Activated CD4-positive, alpha-beta T cell treated with anti-CD3 and anti-CD28 coated beads for 1 hour (primary cell): ENCODE measurements around the gene ZC2HC1C.
"Not testable (repeated sequence)": the region's sequence is repeated elsewhere in the genome, so short reads cannot be mapped to it uniquely, and the experiment has no call there.

Experiments
- DNase-seq: peaks from one replicate; pipeline ENCODE4 v3.0.0-alpha.2; 2020

Gene ZC2HC1C

DNA sequence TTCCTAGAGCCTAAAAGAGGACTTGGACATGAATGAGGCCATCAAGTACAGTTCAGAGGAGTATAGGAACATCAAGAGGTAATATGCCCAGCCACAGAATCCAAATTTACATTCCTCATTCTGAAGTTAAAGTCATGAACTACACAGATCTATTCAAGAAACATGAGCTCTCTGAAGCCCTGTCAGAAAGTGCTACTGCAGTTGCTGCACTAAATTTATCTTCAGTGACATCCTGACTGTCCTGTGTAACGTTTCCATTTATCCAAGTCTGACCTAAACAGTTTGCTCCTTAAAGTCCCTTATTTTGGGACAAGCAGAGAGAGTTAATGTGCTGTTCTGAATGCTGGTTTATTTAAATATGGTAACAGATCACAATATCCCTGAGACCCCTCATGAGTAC is 29.2 kb downstream of the ZC2HC1C start:
- DNase-seq = no peak

- DNase-seq = no peak
These were observed 32.0 kb downstream of the ZC2HC1C start for GRCh38 chr14:75101491-75101890.

DNA sequence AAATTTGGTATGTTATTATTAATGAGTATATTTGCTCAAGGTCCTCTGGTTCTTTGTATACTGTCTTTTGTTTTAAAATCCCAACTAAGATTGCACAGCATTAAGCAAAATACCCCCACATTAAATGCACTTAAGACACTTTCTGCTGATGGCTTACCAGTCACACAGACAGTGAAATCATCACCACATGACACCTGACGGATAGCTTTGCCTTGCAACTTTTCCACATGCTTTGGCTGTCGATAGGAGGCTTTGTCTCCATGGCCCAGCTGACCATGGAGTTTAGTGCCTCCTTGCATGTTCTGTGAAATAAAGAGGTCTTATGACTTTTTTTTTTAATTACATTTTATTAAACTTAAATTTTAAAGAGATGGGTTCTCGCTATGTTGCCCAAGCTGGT is 37.7 kb downstream of the ZC2HC1C start:
- DNase-seq = no peak

DNA sequence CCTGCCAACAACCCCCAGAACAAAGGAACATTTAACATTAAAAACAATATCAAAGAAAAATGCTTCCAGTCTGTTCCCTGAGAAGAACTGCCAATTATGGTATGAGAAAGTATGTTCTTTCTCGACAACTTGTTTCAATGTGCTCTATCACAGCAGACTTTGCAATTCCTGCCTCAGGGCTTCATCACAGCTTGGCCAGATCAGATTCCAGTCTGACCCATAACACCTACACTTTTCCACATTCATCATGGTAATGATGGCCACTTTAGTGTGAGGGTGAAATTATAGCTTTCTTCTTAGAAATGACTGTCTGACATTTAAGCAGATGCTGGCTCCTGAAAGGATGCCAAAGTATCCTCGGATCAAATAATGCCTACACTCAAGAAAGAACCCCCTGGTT is 40.4 kb downstream of the ZC2HC1C start:
- no peak for DNase-seq

- DNase-seq = no peak
These were observed 44.6 kb downstream of the ZC2HC1C start for GRCh38 chr14:75113932-75114539.

GRCh38 chr14:75119056-75119455 is 49.6 kb downstream of the ZC2HC1C start:
- DNase-seq = no peak

DNA sequence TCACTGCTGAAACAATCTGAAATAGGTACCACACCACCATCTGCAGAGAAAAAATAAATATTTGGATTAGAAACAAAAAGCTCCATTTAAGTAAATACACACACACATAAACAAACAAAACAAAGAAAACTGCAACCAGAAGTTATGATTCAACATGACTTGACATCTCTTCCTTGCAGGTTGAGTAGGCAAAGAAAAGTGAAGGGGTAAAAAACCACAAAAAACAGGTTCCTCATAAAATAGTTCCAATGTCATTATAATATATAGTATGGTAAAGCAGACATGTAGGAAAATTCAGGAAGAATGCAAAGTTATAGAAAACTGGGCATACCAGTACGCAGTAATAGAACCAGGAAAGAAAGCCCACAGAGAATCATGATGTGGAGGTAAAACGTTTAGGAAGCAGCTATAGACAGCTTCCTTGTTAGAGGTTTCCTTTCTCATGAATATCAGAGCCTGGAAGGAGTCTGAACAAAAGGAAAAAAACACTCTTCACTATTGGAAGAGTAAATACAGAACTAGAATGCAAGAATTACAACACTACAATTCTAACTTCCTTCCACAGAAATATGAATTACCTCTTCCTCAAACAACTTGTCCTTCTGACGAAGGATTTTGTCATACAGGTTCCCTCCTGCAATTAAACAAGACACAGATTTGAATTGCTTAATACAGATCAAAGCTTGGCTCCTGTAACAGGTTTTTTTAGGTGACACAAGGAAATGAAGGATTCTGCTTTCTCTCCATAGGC is 51.3 kb downstream of the ZC2HC1C start:
- DNase-seq = no peak

DNA sequence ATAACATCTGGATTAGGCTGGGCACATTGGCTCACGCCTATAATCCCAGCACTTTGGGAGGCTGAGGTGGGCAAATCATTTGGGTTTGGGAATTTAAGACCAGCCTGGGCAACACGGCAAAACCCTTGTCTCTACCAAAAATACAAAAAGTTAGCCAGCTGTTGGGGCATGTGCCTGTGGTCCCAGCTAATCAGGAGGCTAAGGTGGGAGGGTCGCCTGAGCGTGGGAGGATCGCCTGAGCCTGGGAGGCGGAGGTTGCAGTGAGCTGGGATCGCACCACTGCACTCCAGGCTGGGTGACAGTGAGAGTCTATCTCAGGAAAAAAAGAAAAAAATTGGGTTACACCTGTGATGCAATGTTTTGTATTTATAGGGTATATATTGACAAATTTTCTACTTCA is 52.1 kb downstream of the ZC2HC1C start:
- no peak for DNase-seq

DNA sequence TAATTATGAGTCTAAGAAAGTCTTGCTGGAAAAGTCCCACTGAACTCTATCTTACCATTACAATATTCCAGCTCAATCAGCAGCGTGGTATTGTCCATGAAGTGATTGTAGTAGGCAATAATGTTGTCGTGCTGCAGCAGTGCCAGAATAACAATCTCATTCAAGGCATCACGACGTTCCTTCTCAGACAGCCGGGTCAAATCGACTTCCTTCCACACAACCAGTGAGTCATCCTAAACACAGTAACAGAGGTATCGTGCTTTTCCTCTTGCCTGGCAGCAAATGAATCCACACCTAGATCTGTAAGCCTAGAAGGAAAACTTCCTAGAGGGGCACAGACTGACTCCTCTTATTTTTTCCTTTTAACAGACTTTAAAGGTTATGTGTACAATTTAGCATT is 54.5 kb downstream of the ZC2HC1C start:
- no peak for DNase-seq

- no peak for DNase-seq
These were observed 56.2 kb downstream of the ZC2HC1C start for GRCh38 chr14:75125617-75126016.

- no peak for DNase-seq
These were observed 56.7 kb downstream of the ZC2HC1C start for GRCh38 chr14:75126121-75126544.

- DNase-seq = peak; percentile 84
These were observed 57.4 kb downstream of the ZC2HC1C start, which contains the start of gene NEK9 for GRCh38 chr14:75126679-75127473. Gene NEK9, minus strand, starts transcription at chr14:75127048. Its CDS starts 127 bp downstream, at chr14:75126921.

- DNase-seq = not testable (repeated sequence)
These were observed 58.0 kb downstream of the ZC2HC1C start for GRCh38 chr14:75127474-75127820.

GRCh38 chr14:75127903-75128595 is 58.6 kb downstream of the ZC2HC1C start:
- no peak for DNase-seq

GRCh38 chr14:75128596-75128990 is 59.2 kb downstream of the ZC2HC1C start:
- no peak for DNase-seq
